ENCODE data around the gene SLC22A23.
A peak's percentile ranks its signal among the peaks of the same experiment; 100 is the strongest.

SLC22A23 gene

DNA sequence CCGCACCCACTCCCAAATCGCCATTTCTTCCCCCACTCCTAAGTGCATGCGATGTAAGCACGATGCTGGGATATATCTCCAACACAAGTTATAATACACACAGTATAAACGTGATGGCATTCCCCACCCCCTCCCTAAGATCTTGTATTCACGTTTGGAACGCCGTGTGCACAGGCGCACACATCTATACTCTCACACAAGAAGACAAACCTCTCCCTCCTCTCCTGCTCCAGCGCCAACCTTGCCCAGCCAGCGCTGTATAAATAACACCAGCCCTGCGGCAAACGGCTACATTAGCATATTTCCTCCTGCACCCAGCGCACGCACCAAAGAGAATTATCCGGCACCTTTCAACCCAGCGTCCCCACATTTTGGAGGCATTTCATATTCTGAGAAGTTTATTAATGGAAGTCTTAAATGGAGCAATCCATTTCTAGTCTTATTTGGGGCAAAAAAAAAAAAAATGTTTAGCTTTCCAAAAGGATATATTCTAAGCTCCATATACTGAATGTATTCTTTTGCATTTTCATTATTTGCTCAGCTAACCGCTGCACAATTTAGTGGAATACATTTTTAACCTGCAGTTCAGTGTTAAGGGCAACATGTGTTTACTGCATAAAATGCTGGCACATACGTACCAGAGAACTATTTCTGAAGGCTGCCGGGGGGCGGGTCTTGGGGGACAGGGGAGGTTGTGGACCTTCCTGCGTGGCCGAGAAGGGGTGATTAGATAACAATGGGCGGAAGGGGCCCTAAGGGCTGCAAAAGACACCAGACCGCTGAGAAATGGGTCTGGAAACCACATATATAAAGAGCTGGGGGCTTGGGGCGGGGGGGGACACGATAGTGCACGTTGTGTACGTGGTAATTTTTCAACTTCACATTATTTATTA is 1.1 kb upstream of the SLC22A23 start (continued):
- TF ChIP-seq, protein P1, sequence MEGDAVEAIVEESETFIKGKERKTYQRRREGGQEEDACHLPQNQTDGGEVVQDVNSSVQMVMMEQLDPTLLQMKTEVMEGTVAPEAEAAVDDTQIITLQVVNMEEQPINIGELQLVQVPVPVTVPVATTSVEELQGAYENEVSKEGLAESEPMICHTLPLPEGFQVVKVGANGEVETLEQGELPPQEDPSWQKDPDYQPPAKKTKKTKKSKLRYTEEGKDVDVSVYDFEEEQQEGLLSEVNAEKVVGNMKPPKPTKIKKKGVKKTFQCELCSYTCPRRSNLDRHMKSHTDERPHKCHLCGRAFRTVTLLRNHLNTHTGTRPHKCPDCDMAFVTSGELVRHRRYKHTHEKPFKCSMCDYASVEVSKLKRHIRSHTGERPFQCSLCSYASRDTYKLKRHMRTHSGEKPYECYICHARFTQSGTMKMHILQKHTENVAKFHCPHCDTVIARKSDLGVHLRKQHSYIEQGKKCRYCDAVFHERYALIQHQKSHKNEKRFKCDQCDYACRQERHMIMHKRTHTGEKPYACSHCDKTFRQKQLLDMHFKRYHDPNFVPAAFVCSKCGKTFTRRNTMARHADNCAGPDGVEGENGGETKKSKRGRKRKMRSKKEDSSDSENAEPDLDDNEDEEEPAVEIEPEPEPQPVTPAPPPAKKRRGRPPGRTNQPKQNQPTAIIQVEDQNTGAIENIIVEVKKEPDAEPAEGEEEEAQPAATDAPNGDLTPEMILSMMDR (tag by site-specific recombination; IDR thresholded peaks at IDR 0.05) = no peak
- TF ChIP-seq ZNF335 (tag by site-specific recombination; conservative IDR thresholded peaks at IDR 0.05) (peak; percentile 94), KLF7 (tag by site-specific recombination; IDR thresholded peaks at IDR 0.05; ENCODE audit: borderline replicate concordance) (no peak; the same call in 1 of the 2 replicates), ZNF221 (tag by site-specific recombination; IDR thresholded peaks at IDR 0.05; ENCODE audit: borderline replicate concordance) (no peak), SP7 (tag by site-specific recombination; IDR thresholded peaks at IDR 0.05) (0 out of 2 replicates have a peak, but pooled peaks have one; percentile 19)
- TF ChIP-seq, protein P2, sequence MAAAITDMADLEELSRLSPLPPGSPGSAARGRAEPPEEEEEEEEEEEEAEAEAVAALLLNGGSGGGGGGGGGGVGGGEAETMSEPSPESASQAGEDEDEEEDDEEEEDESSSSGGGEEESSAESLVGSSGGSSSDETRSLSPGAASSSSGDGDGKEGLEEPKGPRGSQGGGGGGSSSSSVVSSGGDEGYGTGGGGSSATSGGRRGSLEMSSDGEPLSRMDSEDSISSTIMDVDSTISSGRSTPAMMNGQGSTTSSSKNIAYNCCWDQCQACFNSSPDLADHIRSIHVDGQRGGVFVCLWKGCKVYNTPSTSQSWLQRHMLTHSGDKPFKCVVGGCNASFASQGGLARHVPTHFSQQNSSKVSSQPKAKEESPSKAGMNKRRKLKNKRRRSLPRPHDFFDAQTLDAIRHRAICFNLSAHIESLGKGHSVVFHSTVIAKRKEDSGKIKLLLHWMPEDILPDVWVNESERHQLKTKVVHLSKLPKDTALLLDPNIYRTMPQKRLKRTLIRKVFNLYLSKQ (tag by site-specific recombination; IDR thresholded peaks at IDR 0.05; ENCODE audit: borderline replicate concordance) = no peak

- Histone ChIP-seq H3K4me1 (ENCODE audit: control insufficient read depth, insufficient read depth, low read length) (peaks cover 6% of the 10 kb centered on the region; the same call in 1 of the 2 replicates), H3K27ac (ENCODE audit: extremely low read depth, low read depth, low read length) (peak overlapping the region; percentile 88; the same call in 1 of the 2 replicates), H3K4me3 (ENCODE audit: low read depth, low read length) (peak overlapping the region; percentile 86), H3K36me3 (ENCODE audit: control insufficient read depth in 2 of 2, insufficient read depth in 1 of 2, low read length in 2 of 2) (no peaks in the 10 kb centered on the region; a peak in 1 of 3 replicates), H3K9me3 (ENCODE audit: control insufficient read depth, insufficient read depth, low read depth, low read length) (no peaks in the 10 kb centered on the region)
- no peak for TF ChIP-seq ZNF791 (tag by site-specific recombination; IDR thresholded peaks at IDR 0.05)
- no peak for TF ChIP-seq ZXDB (tag by site-specific recombination; IDR thresholded peaks at IDR 0.05)
- no peak for TF ChIP-seq SETDB1 (IDR thresholded peaks at IDR 0.05; ENCODE audit: insufficient read length, low read length)
- TF ChIP-seq ZNF341 (tag by site-specific recombination; IDR thresholded peaks at IDR 0.05; ENCODE audit: low read depth) = no peak
- TF ChIP-seq, protein P3, sequence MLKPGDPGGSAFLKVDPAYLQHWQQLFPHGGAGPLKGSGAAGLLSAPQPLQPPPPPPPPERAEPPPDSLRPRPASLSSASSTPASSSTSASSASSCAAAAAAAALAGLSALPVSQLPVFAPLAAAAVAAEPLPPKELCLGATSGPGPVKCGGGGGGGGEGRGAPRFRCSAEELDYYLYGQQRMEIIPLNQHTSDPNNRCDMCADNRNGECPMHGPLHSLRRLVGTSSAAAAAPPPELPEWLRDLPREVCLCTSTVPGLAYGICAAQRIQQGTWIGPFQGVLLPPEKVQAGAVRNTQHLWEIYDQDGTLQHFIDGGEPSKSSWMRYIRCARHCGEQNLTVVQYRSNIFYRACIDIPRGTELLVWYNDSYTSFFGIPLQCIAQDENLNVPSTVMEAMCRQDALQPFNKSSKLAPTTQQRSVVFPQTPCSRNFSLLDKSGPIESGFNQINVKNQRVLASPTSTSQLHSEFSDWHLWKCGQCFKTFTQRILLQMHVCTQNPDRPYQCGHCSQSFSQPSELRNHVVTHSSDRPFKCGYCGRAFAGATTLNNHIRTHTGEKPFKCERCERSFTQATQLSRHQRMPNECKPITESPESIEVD (tag by site-specific recombination; IDR thresholded peaks at IDR 0.05) = no peak
- no peak for TF ChIP-seq ZNF544 (tag by site-specific recombination; IDR thresholded peaks at IDR 0.05)
- no peak for TF ChIP-seq ZNF138 (tag by site-specific recombination; IDR thresholded peaks at IDR 0.05; ENCODE audit: borderline replicate concordance)
- no peak for TF ChIP-seq ZNF354C (tag by site-specific recombination; IDR thresholded peaks at IDR 0.05; ENCODE audit: borderline replicate concordance, low read depth)
- TF ChIP-seq ZEB2 (tag by site-specific recombination; IDR thresholded peaks at IDR 0.05) = no peak
- no peak for TF ChIP-seq ZNF664 (tag by site-specific recombination; IDR thresholded peaks at IDR 0.05)
- no peak for TF ChIP-seq ZNF404 (tag by site-specific recombination; IDR thresholded peaks at IDR 0.05)
- TF ChIP-seq ATF2 (tag by site-specific recombination; IDR thresholded peaks at IDR 0.05; ENCODE audit: low read depth) = no peak
- no peak for TF ChIP-seq TRIM28 (IDR thresholded peaks at IDR 0.05; ENCODE audit: borderline replicate concordance, low read length)
- no peak for TF ChIP-seq GLIS2 (tag by site-specific recombination; IDR thresholded peaks at IDR 0.05)
- no peak for TF ChIP-seq KLF1 (tag by site-specific recombination; IDR thresholded peaks at IDR 0.05)
- no peak for TF ChIP-seq KLF10 (tag by site-specific recombination; IDR thresholded peaks at IDR 0.05)
- TF ChIP-seq ZBTB6 (tag by site-specific recombination; IDR thresholded peaks at IDR 0.05) = no peak
- no peak for TF ChIP-seq ZNF501 (tag by site-specific recombination; IDR thresholded peaks at IDR 0.05)
- TF ChIP-seq ZNF561 (tag by site-specific recombination; IDR thresholded peaks at IDR 0.05; ENCODE audit: borderline replicate concordance) = no peak
- TF ChIP-seq ZNF184 (tag by site-specific recombination; IDR thresholded peaks at IDR 0.05) = no peak
- POLR2A ChIA-PET = interaction anchor here (0.6 to 1.5 kb wide), 7 partner anchors 16 to 547 kb away, joined by 3 to 8 read pairs (median 3); no protein-coding TSS in a partner anchor
- CTCF ChIA-PET = interaction anchor here (0.5 to 1.6 kb wide), 7 partner anchors 9 to 174 kb away, joined by 3 to 6 read pairs (median 3); no protein-coding TSS in a partner anchor
These were observed 404 bp downstream of the SLC22A23 start for GRCh38 chr6:3456395-3456897.
